Hematopoietic multipotent progenitor cell treated with erythropoietin and hydrocortisone succinate and interleukin-3 and kit ligand, for 15 days (in vitro differentiated cells): ENCODE data around the gene C16orf86.
"Not testable (repeated sequence)": the region's sequence is repeated elsewhere in the genome, so short reads cannot be mapped to it uniquely, and the experiment has no call there.

ENCODE experiments used
- DNase-seq: peaks from one replicate; pipeline ENCODE4 v3.0.0-alpha.2; 2015; ENCODE audit warnings: low spot score

C16orf86 gene

DNA sequence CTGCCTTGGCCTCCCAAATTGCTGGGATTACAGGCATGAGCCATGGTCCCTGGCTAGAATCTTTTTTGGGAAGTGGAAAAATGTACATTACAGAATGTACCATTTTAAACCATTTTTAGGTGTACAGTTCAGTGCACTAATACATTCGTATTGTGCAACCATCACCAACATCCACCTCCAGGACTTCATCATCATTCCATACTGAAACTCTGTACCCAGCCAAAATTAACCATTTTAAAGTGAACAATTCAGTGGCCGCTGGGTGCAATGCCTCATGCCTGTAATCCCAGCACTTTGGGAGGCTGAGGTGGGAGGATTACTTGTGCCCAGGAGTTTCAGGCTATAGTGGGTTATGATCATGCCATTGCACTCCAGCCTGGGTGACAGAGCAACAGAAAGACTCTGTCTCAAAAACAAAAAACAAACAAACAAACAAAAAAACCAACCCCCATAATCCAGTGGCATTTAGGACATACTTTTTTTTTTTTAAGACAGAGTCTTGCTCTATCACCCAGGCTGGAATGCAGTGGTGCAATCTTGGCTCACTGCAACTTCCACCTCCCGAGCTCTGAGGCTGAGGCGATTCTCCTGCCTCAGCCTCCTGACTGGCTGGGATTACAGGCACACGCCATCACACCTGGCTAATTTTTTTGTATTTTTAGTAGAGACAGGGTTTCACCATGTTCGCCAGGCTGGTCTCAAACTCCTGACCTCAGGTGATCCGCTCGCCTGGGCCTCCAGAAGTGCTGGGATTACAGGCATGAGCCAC, 27.1 kb downstream of the C16orf86 start:
- not testable (repeated sequence) for DNase-seq

DNA sequence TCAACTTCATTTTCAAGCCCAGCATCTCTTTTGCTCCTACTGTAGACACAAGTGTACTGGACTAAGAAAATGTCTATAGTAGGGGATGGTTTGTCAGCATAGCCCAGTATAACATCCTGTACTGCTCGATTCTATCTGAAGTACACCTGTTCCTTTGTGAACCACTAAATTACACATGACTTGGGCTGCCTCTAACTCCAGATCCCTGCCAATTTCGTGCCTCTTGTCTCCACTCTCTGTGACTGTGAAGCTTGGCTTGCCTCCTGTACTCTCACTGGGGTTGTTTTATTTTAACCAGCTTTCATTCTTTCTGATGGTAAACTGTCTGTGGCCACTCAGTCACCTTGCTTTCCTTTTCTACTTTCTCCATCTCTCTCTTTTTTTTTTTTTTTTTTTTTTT, 28.0 kb downstream of the C16orf86 start:
- no peak for DNase-seq

DNA sequence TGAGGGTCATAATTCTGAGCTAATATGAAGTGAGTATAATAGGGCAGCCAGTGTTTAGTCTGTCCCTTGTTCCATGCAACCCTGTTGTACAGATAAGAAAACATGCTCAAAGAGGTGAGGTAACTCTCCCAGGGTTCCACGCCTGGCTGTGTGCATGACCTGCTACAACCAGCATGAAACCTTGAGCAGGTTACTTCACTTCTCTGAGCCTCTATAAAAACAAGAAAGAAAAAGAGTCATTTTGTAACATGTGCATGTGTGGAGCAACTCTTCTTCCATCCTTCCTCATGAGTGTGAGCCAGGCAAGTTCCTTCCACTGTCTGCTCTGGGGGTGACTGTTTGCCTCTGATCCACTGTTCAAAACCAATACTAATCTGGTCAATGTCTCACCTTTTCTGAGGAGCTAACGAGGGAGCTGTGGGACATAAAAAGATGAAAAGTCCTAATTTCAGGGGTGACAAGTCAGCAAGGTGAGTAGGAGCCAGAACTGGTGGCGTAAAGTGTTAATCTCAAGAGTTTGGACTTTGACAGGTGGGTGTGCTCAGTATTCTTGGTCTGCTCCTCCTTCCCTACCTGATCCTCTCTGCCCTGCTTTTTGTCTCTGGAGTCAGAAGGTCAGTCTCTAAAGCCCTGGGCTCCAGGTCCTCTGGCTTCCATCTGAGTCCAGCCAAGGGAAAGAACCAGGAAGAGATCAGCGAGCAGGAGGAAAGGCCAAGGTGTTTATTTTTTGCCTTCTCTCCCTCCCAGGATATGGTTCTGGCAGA, 31.0 kb downstream of the C16orf86 start:
- no peak for DNase-seq

DNA sequence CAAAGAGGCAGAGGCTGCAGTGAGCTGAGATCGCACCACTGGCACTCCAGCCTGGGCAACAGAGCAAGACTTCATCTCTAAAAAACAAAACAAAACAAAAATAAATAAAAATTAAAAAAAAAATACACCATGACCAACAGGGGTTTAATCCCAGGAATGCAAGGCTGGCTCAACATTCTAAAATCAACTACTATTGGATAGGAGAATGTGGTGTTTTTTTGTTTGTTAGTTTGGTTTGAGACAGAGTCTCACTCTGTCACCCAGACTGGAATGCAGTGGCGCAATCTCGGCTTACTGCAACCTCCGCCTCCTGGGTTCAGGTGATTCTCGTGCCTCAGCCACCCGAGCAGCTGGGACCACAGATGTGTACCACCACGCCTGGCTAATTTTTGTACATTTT, 32.7 kb downstream of the C16orf86 start:
- no peak for DNase-seq

DNA sequence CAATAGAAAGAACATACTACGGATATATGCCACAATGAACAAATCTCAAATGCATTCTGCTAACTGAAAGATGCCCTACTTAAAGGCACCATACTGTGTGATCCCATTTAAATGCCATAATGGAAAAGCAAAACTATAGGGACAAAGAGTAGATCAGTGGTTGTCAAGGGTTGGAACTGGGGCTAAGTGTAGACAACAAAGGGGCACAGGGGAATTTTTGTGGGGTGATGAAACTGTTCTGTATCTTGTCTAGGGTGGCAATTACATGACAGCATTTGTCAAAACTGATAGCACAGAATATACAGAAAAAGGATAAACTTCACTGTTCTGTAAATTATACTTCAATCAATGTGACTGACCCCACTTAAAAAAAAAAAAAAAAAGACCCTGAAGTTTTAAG, 34.8 kb downstream of the C16orf86 start:
- DNase-seq, result no peak

DNA sequence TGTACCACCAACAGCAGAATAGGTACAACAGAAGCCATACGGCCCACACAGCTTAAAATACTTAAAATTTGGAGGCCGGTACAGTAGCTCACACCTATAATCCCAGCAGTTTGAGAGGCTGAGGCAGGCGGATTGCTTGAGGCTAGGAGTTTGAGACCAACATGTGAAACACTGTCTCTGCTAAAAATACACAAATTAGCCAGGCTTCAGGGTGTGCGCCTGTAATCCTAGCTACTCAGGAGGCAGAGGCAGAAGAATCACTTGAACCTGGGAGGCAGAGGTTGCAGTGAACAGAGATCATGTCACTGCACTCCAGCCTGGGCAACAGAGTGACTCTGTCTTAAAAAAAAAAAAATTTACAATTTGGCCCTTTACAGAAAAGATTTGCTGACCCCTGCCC, 35.5 kb downstream of the C16orf86 start:
- no peak for DNase-seq

DNA sequence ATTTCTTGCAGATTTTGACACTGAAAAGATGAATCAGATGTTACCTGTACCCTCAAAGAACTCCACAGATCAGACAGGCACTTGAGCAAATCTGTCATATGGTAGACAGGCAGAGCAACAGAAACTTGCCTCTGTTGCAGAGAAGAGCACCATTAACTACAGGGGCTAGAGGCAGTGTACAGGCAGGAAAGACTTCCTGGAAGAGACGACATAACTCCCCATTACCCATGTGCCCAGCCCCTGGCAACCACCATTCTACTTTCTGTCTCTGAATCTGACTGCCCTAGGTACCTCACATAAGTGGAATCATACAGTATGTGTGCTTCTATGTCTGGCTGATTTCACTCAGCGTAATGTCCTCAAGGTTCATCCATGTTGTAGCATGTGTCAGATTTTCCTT, 37.0 kb downstream of the C16orf86 start:
- no peak for DNase-seq

DNA sequence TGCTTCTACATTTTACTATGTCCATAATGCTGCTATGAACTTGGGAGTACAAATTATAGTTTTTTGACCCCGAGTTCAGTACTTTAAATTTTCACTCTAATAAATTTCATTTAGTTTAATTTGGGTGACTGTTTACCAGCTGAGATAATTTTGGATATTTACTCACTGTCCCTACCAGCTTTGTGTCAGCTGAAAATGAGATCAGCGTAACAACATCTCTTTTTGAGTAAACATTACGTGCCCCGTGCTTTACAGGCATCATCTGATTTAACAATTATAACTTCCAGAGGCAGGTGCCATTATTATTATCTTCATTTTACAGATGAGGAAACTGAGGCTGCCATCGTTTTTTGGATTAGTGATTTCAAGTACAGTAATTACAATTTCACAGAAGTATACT, 37.5 kb downstream of the C16orf86 start:
- no peak for DNase-seq

DNA sequence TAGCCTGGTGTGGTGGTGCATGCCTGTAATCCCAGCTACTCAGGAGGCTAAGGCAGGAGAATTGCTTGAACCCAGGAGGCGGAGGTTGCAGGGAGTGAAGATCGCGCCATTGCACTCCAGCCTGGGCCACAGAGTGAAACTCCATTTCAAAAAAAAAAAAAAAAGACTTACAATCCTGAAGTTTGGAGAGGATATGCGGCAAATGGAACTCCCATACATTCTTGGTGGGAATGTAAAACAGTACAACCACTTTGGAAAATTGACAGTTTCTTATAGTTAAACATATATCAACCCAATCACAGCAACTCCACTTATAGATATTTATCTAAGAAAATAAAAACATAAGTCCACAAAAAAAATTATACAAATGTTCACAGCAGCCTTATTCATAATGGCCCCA, 40.6 kb downstream of the C16orf86 start:
- DNase-seq, result no peak

DNA sequence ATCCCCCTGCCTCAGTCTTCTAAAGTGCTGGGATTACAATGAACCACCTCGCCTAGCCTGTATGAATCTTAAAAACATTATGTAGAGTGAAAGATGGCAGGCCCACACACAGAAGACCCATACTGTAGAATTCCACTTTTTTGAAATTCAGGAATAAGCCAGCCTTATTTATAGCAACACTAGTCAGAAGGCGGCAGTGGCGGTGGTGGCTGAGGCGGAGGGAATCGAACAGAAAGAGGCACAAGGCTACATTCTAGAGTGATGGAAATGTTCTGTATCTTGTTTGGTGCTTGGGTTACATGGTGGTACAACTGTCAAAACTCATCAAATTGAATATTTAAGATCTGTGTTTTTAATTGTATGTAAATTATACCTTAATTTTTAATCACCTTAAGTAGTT, 41.2 kb downstream of the C16orf86 start:
- DNase-seq, result no peak

DNA sequence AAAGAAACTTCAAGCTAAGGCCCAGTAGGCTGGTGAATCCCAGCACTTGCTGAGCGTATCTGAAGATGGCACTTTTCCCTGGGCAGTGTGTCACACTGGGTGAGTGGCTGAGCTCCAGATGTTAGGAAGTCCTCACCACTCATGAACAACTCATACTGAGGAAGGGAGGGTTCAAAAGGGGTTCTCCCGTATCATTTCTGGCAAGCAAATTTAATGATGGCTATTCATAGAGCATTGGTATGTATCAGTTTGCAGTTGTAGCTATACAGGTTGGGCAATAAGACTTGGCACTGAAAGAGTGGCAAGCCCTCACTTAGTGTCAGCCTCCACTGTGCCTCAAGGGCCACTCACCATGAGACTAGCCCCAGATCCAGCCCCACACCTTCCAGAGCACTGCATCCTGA, 41.8 kb downstream of the C16orf86 start:
- no peak for DNase-seq

DNA sequence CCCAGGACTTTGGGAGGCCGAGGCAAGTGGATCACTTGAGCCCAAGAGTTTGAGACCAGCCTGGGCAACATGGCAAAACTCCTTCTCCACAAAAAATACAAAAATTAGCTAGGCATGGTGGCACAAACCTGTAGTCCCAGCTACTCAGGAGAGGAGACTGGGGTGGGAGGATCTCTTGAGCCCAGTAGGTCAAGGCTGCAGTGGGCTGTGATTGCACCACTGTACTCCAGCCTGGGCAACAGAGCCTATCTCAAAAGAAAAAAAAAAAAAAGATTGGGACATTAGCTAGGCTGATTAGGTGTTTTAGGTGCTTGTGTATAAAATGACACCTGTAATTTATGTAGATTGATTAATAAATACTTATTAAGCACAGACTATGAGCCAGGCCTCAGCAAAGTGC, 42.4 kb downstream of the C16orf86 start:
- no peak for DNase-seq

DNA sequence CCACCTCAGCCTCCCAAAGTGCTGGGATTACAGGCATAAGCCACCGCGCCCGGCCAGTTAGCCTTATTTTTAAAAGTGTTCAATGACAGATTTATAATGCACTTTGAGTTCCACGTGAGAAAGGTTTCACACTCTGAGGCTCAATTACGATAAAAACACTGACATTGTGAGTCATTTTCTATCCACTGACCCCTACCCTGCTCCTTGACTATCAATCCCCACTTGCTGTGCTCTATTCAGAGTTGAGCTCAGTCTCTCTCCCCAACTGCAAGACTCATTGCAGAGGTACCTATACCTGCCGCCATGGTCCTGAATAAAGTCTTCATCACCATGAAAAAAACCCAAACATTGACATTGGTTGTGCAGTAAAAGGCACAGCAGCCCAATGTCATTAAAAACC, 44.0 kb downstream of the C16orf86 start:
- no peak for DNase-seq

DNA sequence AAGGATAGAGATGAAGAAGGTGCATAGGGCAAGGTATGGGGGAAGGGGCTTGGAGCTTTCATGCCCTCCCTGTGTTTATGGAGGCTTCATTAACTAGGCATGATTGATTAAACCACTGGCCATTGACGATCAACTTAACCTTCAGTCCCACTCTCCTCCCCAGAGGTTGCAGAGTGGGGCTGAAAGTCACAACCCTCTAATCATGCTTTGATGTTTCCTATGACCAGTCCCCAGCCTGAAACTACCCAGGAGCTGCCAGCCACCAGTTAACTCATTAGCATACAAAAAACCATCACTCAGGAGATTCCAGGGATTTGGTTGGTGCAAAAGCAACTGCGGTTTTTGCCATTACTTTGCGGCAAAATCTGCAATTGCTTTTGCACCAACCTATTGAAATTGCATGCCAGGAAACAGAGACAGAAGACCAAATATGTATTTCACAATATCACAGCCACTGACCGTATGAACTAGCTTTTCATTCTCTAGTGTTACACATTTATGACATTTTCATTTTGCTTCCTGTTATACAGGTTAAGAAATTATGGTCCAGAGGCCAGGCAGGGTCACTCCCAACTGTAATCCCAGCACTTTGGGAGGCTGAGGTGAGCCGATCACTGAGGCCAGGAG, 47.1 kb downstream of the C16orf86 start:
- no peak for DNase-seq

DNA sequence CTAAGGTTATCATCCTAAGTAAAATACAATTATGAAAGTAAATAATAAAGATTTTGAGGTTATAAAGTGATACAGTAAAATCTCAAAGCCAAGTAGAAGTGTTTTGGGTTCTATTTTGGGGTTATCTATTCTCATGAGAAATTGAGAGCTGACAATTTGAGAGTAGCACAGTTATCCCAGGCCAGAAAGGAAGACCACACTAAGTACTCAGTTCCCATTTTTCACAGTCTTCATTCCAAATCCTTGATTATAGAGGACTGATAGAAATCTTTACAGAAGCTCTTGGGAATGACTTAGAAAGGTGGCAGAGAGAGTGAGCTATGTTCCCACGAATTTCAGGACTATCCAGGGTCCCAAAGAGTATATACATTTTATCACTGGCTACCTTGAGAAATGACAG, 47.9 kb downstream of the C16orf86 start:
- no peak for DNase-seq

DNA sequence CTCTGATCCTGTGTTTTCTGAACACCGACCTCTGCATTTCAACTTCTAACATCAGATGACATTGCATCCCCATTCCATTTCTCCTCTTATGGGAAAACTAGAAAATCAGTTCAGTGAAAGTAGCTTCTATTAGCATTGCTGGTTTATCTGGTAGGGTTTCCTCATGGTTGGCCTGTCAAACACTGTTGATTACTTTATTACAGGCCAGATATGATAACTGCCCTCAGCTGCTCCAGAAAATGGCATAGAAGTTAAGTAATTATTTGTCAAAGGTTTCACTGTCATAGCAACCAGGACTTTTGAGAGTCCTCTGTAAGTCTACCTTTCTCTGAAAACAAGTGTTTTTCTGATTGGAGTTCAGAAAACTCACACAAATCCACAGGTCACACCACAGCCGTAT, 49.5 kb downstream of the C16orf86 start:
- DNase-seq, result no peak
